ENCODE measurements around the gene KPNA2.
A peak's percentile ranks its signal among the peaks of the same experiment; 100 is the strongest.
"Not testable (repeated sequence)": the region's sequence is repeated elsewhere in the genome, so short reads cannot be mapped to it uniquely, and the experiment has no call there.

KPNA2 gene

DNA sequence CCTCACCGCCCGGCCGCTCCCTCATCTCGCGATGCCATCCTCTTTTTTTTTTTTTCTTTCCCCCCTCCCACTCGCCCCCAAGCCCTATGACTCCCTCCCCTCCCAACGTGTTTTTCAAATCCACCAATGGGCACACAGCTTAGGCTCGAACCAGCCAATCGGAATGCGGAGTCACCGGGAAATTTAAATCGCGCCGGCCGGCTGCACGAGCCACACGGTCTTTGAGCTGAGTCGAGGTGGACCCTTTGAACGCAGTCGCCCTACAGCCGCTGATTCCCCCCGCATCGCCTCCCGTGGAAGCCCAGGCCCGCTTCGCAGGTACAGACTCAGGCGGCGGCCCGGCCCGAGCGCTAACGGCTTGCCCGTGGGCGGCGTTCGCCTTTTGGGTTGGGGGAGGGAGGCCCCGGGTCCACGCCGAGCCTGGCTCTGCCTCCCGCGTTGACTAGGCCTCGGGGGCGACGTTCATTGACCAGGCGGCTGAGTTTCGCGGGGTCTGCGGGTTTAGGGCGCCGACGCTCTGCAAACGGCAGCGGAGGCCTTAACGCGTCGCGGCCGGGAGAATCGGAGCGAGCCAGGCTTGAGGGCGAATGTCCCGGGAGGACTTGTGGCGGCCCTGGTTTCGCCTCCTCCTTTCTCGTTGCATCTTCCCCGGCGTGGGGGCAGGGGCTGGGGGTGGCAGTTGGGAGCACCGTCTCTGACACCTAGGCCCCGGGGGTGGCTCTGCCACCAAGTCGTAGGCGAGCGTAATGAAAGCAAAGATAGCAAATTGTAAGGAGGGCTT lies at the start of gene KPNA2:
Gene KPNA2, plus strand, starts transcription at position 213 of the 781 bp plus-strand sequence. CDS start 1,398 bp downstream, outside the sequence.
- DNase-seq = peak; percentile 100

GRCh38 chr17:67990909-67991308 lies 44.6 kb upstream of the KPNA2 start:
- DNase-seq = no peak

DNA sequence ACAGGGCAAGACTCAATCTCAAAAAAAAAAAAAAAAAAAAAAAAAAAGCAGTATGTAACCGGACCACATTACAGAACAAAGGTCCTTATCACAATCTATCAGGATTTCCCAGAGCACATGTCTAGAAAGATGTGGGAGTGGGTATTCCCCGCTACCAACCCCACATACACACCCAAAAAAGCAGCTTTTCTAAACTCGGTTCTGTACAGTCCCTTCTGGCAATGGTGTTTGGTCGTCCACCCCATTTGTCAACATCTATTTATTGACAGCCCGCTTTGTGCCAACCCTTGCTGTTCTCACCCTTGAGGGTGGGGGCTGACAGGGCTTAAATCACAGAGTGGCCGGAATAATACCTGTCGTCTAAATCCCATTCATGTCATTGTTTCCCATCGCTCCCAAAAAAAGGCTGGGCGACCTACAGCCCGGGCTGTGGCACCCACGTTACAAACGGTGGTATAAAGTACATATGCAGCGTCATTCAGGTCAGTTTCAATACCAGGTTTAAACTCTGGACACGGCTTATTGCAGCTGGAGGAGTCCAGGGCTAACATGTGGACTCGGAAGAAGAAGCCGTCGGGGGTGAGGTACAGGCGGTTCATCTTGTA lies 42.9 kb upstream of the KPNA2 start:
- no peak for DNase-seq

DNA sequence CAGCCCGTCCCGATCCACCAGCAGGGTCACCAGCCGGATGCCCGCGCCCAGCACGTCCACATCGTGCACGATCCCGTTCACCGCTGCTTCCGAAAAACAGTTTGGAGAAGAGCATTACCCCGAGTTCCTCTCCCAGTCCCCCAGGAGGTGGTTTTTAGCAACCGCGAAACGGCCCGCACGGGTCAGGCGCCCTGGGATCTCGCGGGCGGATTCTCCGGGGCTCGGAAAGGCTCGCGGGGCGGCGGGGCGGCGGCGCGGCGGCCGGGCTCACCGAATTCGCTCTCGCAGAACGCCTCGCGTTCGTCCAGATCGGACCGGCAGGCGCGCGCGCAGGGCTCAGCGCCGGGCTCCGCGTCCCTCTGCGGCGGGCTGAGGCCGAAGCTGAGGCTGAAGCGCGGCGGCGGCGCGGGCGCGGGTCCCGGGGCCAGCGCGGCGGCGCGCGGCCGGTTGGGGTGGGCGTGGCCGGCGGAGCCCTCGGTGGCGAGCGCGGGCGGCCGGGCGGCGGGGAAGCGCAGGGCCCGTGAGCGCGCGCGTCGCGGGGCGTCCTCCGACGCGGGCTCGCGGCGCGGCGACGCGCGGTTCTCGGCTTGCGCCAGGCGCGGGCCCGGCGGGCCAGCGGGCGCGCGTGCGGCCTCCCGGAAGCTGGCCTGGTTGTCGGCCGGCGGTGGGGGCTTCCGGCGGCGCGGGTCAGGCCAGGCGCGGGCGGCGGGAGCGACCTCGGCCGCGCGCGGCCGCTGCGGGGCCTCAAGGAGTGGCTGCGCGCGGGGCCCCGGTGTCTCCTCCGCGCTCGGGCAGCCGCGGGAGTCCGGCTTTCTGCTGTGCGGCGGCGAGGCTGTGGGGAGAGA lies 42.2 kb upstream of the KPNA2 start:
- DNase-seq = peak; percentile 99

DNA sequence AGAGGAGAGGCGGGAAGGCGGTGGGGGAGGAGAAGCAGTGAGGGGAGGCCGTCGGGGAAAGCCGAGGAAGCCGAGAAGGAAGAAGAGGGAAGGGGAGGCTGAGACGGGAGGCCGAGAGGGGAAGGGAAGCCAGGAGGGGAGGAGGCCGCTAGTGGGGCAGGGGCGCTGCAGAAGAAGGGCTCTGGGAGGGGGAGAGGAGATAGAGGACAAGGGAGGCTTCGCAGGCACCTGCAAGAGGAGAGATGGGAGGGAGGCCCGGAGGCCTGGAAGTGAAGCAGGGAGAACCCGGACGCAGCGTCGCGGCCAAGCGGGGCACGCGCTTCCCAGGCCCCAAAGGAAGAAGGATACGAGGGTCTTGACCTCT lies 41.6 kb upstream of the KPNA2 start:
- no peak for DNase-seq

- no peak for DNase-seq
Observed at GRCh38 chr17:67994817-67995569, 40.5 kb upstream of the KPNA2 start.

DNA sequence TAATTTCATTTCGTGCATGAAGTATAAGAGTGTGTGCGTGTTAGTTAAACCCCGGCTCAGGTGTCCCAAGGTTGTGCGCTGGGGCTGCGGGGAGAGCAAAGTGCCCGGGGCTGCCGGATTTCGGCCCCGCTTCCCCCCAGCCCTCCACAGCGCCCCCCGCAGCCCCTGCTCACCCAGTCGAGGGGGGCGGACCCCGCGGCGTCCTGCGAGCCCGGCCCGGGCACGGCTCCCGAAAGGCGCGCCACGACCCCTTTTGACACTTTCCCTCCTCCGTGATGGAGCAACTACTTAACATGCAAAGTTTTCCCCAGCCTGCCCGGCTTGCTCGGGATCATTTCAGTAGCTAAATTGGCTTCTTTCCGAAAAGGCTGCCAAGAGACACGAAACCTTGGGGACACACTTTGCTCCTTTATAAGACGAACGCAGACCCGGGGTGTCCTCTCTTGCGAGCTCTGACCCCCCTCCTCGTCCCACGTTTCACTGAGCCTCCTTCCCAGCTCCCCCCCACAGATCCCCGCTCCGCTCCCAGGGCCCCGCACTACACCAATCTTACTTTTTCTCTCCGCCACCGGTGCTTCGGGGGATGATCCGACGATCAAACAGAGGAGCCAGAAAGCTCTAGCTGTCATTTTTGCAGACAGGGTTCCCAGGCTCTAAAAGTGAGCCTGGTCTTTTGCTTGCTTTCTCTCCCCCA lies 39.8 kb upstream of the KPNA2 start:
- DNase-seq = no peak

DNA sequence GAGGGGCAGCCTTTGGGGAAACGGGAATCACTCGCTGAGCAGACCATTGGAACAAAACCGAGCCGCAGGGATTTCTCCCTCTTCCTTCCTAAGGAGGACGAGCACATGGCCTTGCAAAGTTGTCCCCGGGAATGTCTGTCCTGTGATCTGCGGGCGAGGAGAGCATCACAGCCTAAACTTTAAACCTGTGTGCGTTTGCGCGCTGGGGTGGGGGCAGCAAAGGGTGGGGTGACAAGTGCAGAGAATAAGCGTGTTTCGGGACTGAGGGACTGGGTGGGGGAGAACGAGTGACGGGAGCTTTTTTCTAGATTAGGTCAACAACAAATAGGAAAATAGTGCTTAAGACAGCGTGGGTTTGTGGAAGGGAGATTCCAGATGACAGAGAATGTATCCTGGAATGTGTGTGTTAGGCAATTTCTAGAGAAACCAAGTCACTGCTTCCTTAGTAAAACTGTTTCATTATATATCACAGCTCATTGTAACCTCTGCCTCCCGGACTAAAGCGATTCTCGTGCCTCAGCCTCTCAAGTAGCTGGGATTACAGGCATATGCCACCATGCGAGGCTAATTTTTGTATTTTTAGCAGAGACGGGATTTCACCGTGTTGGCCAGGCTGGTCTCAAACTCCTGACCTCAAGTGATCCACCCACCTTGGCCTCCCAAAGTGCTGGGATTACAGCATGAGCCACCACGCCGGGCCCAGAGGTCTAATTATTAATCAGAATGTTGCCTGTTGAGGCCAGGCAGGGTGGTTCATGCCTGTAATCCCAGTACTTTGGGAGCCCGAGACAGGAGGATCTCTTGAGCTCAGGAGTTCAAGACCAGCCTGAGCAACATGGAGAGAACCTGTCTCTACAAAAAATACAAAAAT lies 39.0 kb upstream of the KPNA2 start, which contains the start of gene C17orf58:
Gene C17orf58, minus strand, starts transcription at position 169 of the 871 bp plus-strand sequence. CDS start 271 bp downstream, outside the sequence.
- DNase-seq = not testable (repeated sequence)

DNA sequence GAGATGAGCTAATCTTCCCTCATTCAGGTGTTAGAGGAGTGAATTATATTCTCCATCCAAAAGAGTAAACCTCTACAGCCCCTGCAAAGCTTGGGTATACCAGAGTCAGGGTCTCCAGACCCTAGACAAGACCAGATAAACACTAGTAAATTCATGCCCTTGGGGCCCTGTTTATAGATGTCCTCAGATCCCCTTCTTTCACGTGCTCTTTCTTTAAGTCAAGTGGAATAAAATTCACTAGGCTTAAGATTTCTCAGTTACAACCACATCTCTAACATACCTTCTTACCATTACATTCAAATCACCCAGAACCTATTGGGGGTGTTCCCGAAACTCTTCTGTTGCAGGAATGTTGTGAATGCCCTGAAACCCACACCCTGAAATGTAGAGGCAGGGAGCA lies 37.1 kb upstream of the KPNA2 start:
- DNase-seq = no peak

DNA sequence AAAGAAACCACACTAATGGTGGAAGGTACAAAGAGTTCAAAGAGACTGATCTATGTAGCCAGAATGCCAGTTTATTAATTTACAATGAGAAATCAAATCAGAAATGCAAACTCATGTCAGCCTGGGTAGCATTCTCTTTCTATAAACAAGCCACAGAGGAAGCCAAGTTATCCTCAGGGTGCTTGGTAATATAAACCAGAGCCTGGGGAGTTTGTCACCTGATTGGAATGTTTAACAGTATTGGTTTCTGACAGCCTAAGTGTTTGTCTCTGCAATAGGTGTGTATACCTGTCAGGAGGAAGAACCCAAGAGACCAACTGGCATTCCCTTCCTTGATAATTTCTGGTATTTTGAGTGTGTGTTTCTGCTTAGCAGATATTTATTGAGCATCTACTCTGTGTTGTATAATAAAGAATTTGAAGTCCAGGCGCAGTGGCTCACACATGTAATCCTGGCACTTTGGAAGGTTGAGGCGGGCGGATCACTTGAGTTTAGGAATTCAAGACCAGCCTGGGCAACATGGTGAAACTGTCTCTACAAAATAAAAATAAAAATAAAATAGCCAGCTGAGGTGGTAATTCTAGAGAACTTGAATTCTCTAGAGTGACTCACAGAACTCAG lies 36.1 kb upstream of the KPNA2 start:
- DNase-seq = no peak

DNA sequence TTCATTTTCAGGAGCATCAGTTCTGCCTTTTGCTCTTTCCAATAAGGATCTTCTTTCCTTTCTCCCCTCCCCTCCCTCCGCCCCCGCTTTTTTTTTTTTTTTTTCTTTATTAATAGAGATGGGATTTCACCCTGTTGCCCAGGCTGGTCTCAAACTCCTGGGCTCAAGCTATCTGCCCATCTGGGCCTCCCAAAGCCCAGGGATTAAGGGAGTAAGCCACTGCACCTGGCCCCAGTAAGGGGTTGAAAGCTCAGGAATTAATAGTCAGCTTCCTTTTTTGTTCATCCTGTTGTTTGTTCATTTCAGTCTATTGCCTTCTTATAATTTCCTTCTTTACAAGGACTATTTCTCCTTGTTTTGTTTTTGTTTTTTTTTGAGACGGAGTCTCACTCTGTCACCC lies 31.3 kb upstream of the KPNA2 start:
- DNase-seq = no peak

- no peak for DNase-seq
Observed at GRCh38 chr17:68006797-68007196, 28.7 kb upstream of the KPNA2 start.

- peak; percentile 70 for DNase-seq
Observed at GRCh38 chr17:68011199-68011665, 24.3 kb upstream of the KPNA2 start.

GRCh38 chr17:68013385-68013784 lies 22.1 kb upstream of the KPNA2 start:
- no peak for DNase-seq

GRCh38 chr17:68015081-68015723 lies 20.3 kb upstream of the KPNA2 start:
- no peak for DNase-seq

DNA sequence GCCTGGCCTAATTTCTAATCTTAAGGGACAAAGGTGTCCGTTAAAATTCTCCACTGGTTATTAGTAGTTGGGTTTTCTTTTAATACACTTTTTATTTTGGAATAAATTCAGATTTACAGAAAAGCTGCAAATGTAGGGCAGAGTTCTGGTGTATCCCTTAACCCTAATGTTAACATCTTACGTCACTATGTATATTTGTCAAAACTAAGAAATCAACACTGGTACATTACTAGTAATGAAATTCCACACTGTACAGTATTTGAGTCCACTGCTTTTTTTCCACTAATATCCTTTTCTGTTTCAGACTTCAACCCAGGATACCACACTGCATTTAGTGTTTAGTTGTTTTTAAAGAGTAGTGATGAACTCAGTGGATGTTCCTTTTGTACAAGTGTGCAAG lies 18.7 kb upstream of the KPNA2 start:
- DNase-seq = no peak

GRCh38 chr17:68018493-68018892 lies 17.0 kb upstream of the KPNA2 start:
- not testable (repeated sequence) for DNase-seq

GRCh38 chr17:68019336-68019674 lies 16.2 kb upstream of the KPNA2 start:
- no peak for DNase-seq

GRCh38 chr17:68019675-68020408 lies 15.7 kb upstream of the KPNA2 start:
- peak; percentile 99 for DNase-seq

GRCh38 chr17:68020409-68020756 lies 15.2 kb upstream of the KPNA2 start:
- DNase-seq = peak; percentile 70
